Stimulated activated CD4-positive, alpha-beta T cell treated with anti-CD3 and anti-CD28 coated beads, TNF-alpha, amount 100 ng/mL, for 1 hour (primary cell): ENCODE results near the gene RND3.

Source experiments
- DNase-seq, 3 donors: peaks; one replicate each; pipeline ENCODE4 v3.0.0-alpha.2; 2020; ENCODE audit warnings: low read depth in 3 of 3, low spot score in 1 of 3

The RND3 gene

GRCh38 chr2:150476809-150477302, 10.6 kb downstream of the RND3 start:
- no peak for DNase-seq

GRCh38 chr2:150476286-150476685, 11.2 kb downstream of the RND3 start:
- DNase-seq, result no peak

DNA sequence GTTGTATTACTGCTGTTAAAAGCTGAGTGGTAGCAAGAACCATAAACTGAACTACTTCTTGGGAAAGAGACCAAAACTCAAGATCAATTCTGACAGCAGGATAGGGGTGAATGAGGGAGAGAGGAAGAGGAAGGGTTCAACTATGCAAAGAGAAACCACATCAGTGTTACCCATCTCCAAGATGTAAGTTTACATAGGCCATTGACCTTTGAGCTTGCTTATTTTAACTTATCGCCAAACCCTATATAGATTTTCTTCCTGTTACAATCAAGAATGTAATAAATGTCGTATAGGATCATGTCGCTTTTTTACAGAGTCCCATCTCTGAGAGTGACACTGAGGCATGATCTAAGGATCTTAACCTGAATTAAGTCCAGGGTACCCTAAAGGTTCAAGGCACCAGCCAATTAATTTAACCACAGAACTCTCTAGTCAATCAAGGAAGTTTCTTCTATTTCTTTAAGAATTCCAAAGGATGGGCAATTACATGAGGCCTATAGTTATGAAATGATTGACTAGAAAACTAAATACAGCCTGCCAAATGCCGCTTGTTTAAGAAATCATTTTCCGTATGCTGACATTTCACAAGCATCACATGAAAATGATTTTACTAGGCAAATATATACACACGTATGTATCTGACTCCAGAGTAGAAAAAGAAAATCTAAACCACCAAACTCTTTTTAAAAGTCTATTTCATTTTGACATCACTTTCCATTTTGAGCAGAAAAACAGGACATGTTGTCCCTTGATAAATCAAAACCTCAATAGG, 11.8 kb downstream of the RND3 start:
- no peak for DNase-seq

DNA sequence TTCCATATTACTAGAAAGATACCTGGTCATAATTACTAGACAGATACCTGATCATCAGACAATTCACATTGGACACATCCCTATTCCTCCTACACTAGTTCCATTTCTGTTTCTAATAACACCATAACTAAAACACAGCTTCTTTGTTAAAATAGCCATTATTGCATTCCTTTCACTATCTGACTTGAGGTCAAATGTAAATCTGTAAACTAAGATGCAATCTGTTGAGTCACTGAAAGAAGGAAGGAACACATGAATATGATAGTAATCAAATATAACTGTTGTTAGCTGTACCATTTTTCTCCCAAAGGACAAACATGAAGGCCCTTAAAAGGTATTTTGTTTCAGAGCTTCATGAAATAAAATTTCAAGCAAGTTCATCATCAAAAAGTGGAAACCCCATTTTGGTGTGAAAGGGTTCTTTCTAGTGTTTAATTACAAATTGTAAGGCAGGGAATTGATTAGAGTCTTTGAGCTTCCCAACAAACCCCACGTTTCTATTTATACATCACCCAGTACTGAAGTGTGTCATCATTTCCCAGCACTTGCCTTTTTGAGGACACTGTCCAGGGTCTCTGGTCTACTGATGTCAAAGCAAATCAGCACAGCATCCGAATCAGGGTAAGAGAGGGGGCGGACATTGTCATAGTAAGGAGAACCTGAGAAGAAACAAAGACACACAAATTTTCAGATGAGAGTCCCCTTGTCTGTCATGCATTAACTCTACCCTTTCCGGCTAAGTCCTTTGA, 13.0 kb downstream of the RND3 start:
- DNase-seq, result no peak

- DNase-seq, result no peak
Observed at GRCh38 chr2:150473767-150474166, 13.7 kb downstream of the RND3 start.

DNA sequence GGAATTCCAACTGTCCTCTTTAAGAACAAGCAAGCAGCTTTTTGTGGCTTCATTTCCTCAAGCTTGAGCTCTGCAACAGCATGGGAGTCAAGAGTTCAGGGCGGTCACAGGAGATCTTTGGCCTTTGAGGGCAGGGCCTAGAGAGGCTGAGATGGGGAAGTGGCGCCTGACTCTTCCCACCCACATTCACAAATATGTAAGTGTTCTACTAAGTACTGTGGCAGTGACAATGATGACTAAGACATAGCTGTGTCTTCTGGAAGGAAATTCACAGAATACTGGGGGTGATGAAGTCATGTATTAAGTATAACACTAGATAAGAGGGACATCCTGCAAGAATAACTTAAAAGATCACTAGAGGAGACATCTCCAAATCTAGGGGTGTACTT, 15.0 kb downstream of the RND3 start:
- DNase-seq, result no peak

DNA sequence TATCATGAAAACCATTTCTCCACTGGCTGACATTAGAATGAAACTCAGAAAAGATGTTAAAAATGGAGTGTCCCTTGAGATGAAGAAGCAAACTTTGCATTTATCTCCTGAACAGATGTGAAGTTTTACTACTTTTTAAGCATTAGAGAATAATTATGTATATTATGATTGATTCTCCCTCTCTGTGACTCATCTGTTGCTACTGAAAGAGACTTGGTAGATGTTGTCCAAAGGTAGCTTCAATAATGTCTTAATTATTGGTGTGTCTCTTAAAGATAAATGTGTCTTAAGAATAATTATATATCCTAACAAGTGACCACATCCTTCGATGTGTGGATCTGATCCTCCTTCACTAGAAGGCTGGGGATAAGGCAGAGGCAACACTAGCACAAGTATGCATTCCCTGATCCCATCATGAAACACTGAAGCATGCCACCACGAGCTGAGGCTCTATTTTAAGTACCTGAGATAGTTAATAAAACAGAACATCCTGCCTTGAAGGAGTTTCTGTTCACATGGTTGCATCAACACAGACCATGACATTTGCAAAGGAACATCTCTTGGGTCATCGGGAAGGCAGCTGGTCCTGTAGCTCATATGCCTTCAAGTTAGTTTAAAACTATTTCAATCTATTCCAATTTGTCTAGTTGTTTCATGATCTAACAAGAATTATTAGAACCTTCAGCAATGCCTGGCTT, 15.5 kb downstream of the RND3 start:
- DNase-seq, result no peak

- no peak for DNase-seq
Observed at GRCh38 chr2:150470435-150470834, 17.0 kb downstream of the RND3 start.

DNA sequence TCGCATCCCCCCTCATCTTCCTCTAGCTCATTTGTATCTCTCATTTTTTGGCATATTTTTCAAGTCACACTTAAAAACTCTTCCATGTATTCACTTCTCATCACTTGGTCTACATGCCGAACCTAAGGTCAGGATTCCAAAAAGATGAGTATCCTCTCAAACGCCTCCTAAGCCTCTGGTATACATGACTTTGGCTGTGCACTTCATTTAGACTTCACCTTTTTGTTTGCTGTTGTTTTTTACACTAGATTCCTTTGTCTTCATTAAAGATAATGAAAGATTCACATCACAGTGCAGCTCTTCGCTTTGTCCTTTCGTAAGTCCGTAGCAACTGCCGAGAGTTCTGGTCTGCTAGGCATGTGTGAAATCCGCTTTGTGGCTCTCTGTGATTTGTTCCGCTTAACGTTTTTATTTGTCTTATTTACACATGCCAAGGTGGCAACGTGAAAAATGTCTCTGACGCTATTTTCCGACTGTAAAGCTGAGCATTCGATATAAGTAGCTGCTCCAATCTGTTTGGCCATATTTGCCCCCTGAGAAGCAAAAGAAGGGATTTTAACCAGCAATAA, 17.7 kb downstream of the RND3 start:
- DNase-seq, result no peak

DNA sequence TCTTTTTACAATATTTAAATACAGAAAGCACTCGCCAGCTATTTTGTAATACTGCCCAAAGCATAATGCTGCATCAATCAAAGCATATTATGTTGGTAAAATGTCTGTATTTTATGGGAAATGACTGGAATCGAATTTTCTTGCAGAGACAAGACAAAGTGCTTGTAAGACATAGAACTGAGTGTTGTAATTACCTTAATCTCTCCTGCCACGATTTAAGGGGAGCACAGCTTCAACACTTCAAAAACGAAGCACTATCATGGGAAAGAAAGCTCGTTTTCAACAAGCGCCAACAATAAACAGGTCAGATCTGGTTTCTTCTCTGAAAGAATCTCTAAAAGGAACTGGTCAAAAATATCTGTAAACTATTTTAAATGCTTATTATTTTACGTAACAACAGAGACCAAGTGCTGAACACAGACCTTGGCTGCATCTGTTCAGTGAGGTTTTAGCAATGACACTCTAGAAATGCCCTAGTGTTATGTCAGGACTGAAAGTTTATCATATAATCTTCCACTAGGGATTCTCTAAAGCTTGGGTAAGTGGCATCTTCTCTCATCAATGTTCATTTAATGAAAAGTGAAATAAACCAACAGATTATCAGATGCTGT, 19.0 kb downstream of the RND3 start:
- DNase-seq, result no peak

DNA sequence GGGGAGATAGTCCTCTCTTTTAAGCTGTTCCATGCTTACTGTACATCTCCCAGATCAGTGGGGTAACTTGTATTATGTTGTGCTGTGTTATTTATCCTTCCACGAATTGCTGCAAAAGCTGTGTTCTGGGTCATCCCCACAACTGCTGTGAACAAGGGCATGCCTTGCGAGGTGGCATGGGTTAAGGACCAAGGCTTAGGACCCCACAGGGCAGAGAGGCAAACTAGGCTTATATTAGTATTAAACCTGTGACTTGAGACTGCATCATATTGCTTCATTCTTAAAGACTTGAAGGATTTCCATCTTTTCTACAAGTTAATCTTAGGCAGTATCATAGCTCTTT, 19.9 kb downstream of the RND3 start:
- DNase-seq, result no peak

DNA sequence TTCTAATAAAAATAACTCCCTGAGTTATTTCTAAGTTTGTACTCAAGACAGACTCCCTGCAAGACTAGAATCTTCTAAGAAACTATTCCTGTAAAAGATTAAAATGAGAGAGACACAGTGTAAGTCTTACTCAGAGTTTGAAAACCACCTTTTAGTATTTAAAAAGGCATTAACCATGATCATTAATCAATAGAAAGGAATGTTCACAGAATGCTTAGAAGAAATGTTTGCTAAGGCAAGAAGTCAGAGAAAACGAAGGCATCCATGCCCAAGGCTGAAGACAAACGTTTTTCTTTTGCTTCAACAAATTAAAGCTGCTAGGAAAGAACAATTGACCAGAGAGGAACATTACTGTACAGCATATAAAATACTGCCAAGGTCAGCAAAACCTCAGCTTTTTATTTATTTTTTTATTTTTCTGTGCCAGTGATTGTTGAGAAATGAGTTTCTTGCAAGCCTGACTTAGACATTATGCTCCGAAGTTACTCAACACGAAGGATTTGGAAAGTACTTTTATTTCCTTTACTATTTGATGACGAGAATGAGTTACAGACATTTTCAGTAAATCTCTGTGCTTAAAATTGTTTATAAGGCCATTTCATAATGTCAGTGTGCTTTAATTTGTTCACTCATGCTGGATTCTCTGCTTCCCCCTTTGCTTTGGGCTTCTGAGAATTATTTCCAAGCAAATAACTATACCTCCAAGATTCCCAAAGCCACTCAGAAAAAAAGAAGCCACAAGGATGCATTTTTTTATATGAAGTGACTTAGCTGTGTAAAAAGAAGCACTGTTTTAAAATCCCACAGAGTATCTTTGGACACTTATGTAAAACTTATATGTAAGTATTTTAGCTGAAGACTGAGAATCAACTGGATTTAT, 20.5 kb downstream of the RND3 start:
- DNase-seq, result no peak

- DNase-seq, result no peak
Observed at GRCh38 chr2:150465703-150466569, 21.5 kb downstream of the RND3 start.

DNA sequence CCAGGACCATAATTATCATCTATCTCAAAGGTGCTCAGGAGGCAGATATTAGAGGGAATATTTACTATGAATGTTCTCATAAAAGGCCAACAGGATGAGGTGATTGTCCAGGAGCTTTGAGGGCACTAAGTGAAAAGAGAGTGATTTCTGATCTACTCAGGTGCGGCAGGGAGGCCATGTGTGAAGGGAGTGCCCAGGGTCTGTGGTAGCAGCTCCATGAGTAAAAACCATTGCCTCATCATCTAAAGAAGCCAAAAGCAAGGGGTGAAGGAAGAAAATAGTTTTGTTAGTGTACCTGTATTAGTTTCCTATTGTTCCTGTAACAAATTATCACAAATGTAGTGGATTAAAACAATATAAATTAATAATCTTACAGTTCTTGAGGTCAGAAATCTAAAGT, 22.5 kb downstream of the RND3 start:
- no peak for DNase-seq

DNA sequence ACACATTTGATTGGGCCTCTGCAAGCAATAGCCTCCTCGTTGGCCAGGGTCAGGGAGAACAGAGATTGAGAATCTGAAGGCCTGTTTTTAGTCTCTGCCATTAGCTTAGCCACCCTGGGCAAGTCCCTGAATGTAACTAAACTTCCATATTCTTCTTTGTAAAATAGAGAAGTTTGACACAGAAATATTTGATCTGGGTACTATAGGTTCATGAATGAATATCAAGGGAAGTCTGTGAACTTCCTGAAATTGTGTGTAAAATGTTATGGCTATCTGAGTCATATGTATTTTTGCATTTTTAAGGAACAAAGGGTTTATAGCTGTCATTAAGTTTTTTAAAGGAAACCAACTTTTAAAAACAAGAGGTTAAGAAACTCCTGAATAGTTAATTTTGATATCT, 23.2 kb downstream of the RND3 start:
- DNase-seq, result no peak

- DNase-seq, result no peak
Observed at GRCh38 chr2:150462770-150463169, 24.7 kb downstream of the RND3 start.

DNA sequence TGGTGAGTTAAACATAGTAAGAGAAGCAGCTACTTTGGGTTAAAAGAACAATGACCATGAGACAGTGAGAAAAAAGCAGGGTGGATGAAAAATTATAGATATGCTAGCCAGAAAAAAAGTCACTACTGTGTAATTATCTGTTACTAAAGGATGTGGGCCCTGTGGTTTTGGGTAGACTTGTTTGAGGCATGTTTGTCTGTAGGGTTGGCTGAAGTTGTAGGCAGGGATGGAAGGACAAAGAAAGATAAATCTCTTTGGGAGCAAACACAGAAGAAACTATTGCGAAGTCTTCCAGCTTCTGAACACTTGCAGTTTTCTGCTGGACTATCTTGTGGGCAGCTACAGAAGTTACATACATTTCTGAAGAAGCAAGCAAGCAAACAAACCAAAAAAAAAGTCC, 28.2 kb downstream of the RND3 start:
- no peak for DNase-seq

GRCh38 chr2:150450765-150451164, 36.7 kb downstream of the RND3 start:
- DNase-seq, result no peak

DNA sequence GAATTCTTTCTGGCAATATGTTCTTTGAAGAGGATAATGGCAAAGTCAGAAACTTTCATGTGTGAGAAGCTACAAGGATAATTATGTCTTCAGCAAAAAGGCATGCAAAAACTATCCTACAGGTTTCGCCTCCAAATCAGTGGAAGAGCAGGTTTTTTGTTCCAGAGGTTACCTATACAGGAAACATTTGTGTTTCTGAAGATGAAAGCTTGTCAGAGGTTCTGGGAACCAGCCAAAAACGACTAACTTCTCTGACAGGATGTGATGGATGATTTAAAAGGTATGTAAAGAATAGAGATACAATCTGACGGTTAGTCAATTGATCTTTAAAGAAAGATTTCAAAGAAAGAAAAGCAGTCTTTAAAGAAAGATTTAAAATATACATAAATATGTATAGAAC, 37.6 kb downstream of the RND3 start:
- no peak for DNase-seq
